Right lobe of liver (tissue), 4 donors: Measurements from ENCODE around the gene LRRTM4.

Source experiments
- POLR2A ChIP-seq: fragments of 450-650 bp; IDR thresholded peaks from one replicate; pipeline ENCODE4 v1.6.1; 2017; ENCODE audit warnings: antibody characterized with exemption, mild to moderate bottlenecking
- TF ChIP-seq, protein P1 (sequence below), 4 donors: fragments of 200-600 bp in 3 of 4; fragments of 450-650 bp in 1 of 4; IDR thresholded peaks; one replicate each; pipeline versions ENCODE4 v1.5.1 to v1.8.0; 2016 to 2022; ENCODE audit warnings: antibody characterized with exemption in 4 of 4, mild to moderate bottlenecking in 2 of 4
- donor health status: DM: no; HTN: no; CAD: no.
- donor health status: DM: no; HTN: no; CAD: no.
- donor health status: DM: no; HTN: yes; CAD: no.

DNA sequence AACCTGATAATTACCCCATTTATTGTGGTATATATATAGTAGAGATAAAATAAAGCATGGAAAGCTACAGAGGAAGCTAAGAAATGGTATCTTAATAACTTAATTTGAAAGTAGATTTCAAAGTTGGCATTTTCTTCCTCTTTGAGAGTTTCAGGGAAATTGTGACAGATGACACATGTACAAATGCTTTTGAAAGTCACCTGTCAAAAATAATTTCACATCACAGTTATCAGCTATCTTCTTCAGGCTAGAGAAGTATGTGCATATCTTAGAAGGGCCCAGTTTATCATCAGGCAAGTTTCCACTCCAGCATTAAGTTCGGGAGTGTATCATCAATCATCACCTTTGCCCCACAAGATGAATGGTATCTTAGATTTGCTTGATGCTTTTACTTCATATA is 457.9 kb downstream of the LRRTM4 start:
- TF ChIP-seq, protein P1, sequence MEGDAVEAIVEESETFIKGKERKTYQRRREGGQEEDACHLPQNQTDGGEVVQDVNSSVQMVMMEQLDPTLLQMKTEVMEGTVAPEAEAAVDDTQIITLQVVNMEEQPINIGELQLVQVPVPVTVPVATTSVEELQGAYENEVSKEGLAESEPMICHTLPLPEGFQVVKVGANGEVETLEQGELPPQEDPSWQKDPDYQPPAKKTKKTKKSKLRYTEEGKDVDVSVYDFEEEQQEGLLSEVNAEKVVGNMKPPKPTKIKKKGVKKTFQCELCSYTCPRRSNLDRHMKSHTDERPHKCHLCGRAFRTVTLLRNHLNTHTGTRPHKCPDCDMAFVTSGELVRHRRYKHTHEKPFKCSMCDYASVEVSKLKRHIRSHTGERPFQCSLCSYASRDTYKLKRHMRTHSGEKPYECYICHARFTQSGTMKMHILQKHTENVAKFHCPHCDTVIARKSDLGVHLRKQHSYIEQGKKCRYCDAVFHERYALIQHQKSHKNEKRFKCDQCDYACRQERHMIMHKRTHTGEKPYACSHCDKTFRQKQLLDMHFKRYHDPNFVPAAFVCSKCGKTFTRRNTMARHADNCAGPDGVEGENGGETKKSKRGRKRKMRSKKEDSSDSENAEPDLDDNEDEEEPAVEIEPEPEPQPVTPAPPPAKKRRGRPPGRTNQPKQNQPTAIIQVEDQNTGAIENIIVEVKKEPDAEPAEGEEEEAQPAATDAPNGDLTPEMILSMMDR (IDR thresholded peaks at IDR 0.05): no peak
- TF ChIP-seq POLR2A: no peak
